ENCODE data around the gene DSCAML1. TPM values are rescaled to one million over a fixed set of nuclear protein-coding genes. Genes with fewer than 3 reads are reported as not detected.

Gene DSCAML1
- total and polyA plus RNA-seq, 9 of the 15 experiments (the other 6 are each of a cell fraction or from before 2014, with no cell fraction given) = not detected

DNA sequence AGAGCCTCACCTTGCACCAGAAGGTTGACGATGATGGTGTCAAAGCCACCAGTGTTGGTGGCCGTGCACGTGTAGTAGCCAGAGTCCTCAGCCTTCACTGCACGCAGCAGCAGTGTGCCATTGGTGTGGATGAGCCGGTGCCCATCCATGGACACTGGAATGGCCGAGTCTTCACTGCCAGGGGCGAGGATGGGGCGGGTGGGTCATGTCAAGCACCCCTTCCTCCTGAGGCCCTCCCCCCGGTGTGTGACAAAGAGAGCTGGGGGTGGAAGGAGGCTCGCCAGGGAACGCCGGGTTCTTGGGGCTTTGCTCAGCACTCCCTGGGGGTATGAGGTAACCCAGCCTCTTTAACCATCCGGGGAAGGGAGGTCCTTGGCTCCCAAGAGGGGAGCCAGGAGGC, 357.8 kb downstream of the DSCAML1 start:
- intact Hi-C loops (cut with micrococcal nuclease) = no loop called here
- no peak for FAIRE-seq
- no peak for TF ChIP-seq NR2C2 (CRISPR knock-in tag; IDR thresholded peaks at IDR 0.05)
- no peak for TF ChIP-seq NR2C2 (tag; IDR thresholded peaks at IDR 0.05)
- no peak for TF ChIP-seq MIER1 (IDR thresholded peaks at IDR 0.05; ENCODE audit: low read depth)
- no peak for TF ChIP-seq ZNF3 (CRISPR knock-in tag; IDR thresholded peaks at IDR 0.05)
- TF ChIP-seq NRF1 (conservative IDR thresholded peaks at IDR 0.05 in 1 of 2, IDR thresholded peaks at IDR 0.05 in 1 of 2) = no peak
- no peak for TF ChIP-seq ILK (tag; IDR thresholded peaks at IDR 0.05; ENCODE audit: borderline replicate concordance, low read depth)
- TF ChIP-seq RNF2 (IDR thresholded peaks at IDR 0.05) = no peak
- no peak for TF ChIP-seq ZNF239 (CRISPR knock-in tag; IDR thresholded peaks at IDR 0.05)
- TF ChIP-seq, protein P1, sequence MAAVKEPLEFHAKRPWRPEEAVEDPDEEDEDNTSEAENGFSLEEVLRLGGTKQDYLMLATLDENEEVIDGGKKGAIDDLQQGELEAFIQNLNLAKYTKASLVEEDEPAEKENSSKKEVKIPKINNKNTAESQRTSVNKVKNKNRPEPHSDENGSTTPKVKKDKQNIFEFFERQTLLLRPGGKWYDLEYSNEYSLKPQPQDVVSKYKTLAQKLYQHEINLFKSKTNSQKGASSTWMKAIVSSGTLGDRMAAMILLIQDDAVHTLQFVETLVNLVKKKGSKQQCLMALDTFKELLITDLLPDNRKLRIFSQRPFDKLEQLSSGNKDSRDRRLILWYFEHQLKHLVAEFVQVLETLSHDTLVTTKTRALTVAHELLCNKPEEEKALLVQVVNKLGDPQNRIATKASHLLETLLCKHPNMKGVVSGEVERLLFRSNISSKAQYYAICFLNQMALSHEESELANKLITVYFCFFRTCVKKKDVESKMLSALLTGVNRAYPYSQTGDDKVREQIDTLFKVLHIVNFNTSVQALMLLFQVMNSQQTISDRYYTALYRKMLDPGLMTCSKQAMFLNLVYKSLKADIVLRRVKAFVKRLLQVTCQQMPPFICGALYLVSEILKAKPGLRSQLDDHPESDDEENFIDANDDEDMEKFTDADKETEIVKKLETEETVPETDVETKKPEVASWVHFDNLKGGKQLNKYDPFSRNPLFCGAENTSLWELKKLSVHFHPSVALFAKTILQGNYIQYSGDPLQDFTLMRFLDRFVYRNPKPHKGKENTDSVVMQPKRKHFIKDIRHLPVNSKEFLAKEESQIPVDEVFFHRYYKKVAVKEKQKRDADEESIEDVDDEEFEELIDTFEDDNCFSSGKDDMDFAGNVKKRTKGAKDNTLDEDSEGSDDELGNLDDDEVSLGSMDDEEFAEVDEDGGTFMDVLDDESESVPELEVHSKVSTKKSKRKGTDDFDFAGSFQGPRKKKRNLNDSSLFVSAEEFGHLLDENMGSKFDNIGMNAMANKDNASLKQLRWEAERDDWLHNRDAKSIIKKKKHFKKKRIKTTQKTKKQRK (IDR thresholded peaks at IDR 0.05; ENCODE audit: borderline replicate concordance, low read depth, low read length) = no peak
- TF ChIP-seq NR3C1 (CRISPR knock-in tag; IDR thresholded peaks at IDR 0.05) = no peak
- no peak for TF ChIP-seq ZFP36 (IDR thresholded peaks at IDR 0.05; ENCODE audit: low read depth, low read length, partially characterized antibody)
- TF ChIP-seq, protein P2, sequence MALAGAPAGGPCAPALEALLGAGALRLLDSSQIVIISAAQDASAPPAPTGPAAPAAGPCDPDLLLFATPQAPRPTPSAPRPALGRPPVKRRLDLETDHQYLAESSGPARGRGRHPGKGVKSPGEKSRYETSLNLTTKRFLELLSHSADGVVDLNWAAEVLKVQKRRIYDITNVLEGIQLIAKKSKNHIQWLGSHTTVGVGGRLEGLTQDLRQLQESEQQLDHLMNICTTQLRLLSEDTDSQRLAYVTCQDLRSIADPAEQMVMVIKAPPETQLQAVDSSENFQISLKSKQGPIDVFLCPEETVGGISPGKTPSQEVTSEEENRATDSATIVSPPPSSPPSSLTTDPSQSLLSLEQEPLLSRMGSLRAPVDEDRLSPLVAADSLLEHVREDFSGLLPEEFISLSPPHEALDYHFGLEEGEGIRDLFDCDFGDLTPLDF (CRISPR knock-in tag; IDR thresholded peaks at IDR 0.05) = no peak
- TF ChIP-seq, protein P3, sequence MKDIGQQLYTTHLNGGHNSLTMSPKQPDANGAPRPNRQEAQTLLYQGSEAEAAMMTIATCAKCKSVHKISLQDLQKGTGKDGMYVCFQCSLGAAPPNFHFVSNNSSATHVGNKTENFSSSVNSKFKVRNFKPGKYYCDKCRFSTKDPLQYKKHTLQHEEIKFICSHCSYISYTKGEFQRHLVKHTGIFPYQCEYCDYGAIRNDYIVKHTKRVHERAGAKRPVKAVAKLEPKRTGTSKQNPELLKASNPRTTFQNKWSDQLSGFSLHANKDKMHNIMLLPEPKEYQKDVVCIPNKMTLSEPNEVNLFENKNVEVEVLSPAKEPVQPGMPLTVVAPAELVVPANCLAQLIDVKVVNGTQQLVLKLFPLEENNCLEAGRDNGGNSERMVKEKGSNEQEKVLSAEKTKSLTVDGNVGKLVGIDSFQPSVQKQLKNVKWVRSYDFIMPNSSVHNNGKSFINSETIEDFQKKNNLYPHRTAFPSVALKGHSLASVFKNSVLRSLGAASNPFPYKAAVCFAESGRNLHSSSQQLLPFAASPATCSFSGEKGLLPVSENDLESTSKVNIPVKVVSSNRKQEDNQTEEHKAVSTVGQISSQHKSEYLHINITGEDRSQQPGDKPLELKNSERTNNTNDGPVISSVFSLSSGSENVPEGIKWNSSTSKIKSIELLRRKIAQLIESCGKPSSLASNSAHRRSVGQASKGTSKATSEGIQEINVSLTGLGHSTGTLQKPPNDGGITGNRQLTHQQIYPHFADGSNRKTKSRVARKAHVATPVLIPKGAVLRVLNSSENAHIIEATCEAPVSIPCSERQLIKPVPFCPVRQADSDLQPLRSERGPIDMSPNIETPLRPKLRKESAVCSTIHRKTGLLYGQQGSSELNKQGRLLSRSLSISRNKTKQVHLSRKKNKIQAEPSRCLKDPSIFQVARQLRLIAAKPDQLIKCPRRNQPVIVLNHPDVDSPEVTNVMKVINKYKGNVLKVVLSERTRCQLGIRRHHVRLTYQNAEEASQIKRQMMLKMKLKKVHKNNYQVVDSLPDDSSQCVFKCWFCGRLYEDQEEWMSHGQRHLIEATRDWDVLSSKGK (CRISPR knock-in tag; IDR thresholded peaks at IDR 0.05) = no peak
- TF ChIP-seq ZNF224 (CRISPR knock-in tag; IDR thresholded peaks at IDR 0.05) = no peak
- TF ChIP-seq BRD4 (IDR thresholded peaks at IDR 0.05) = no peak
- no peak for TF ChIP-seq LEF1 (IDR thresholded peaks at IDR 0.05)

More for the DNA sequence above, 357.8 kb downstream of the DSCAML1 start:
- Histone ChIP-seq H3K27me3 (ENCODE audit: control insufficient read depth in 2 of 2, insufficient read depth in 2 of 2, low read length in 2 of 2) (peaks cover 25 to 71% of the 10 kb centered on the region in 2 experiments; a peak in 4 of 5 replicates), H3K4me3 (no peak overlapping the region), H2AFZ (ENCODE audit: low read depth, low read length) (no peak overlapping the region), H3K79me2 (ENCODE audit: control insufficient read depth, insufficient read depth, low read length) (no peaks in the 10 kb centered on the region), H3K27ac (ENCODE audit: extremely low read depth, low read depth, low read length) (no peak overlapping the region), H3K4me2 (ENCODE audit: insufficient read depth, low read length) (no peak overlapping the region), H3K9me1 (ENCODE audit: control insufficient read depth, insufficient read depth, low read length) (no peaks in the 10 kb centered on the region), H3K4me1 (replicated peaks in 1 of 2; ENCODE audit: control insufficient read depth in 2 of 2, insufficient read depth in 2 of 2, low read length in 2 of 2) (peaks cover 0 to 14% of the 10 kb centered on the region in 2 experiments; a peak in 2 of 5 replicates), H3K9ac (ENCODE audit: insufficient read depth in 1 of 2, low read depth in 2 of 2, low read length in 2 of 2) (no peak overlapping the region), H4K20me1 (replicated peaks; ENCODE audit: control insufficient read depth, insufficient read depth, low read length) (peaks cover 4% of the 10 kb centered on the region), H3K36me3 (ENCODE audit: control insufficient read depth, insufficient read depth, low read length) (no peaks in the 10 kb centered on the region), H3K9me3 (replicated peaks; ENCODE audit: control insufficient read depth, insufficient read depth, low read depth, low read length) (no peaks in the 10 kb centered on the region; the same call in 1 of the 2 replicates)
- ATAC-seq (no peak), DNase-seq (ENCODE audit: extremely low read depth in 1 of 4, low spot score in 3 of 4) (no peak)
- WGBS (ENCODE audit: insufficient coverage, low coverage, missing lambda C conversion rate) = 2% methylated on average over 9 of the region's 13 CpGs
- POLR2A ChIA-PET = no interaction called here
- no TSS peak for BruUV-seq (replicated peaks)
- in situ Hi-C loops (cut with MboI) = no loop called here
- CTCF ChIA-PET (ENCODE audit: low intra/inter-chr PET ratio) = no interaction called here

Data from K562 (cell line).